Liver (tissue), 3 donors: ENCODE data around the gene TM9SF2.

ENCODE experiments used
- CTCF ChIP-seq: fragments of 150-350 bp; IDR thresholded peaks from 2 replicates; pipeline ENCODE4 v1.5.1; 2017; ENCODE audit warnings: improper control_type of control experiment, low read depth, low read length; ENCODE audit not compliant: missing input control
- EGR1 ChIP-seq, 2 donors: IDR thresholded peaks; 2 replicates each; pipeline ENCODE4 v1.6.1; 2016 to 2018; ENCODE audit warnings: antibody characterized with exemption in 2 of 2, low read depth in 2 of 2
- GABPA ChIP-seq, 2 donors: IDR thresholded peaks in 1 of 2; conservative IDR thresholded peaks in 1 of 2; 2 replicates each; pipeline ENCODE4 v1.6.1; 2016; ENCODE audit warnings: antibody characterized with exemption in 2 of 2, mild to moderate bottlenecking in 1 of 2, moderate library complexity in 1 of 2
- HNF4A ChIP-seq, 2 donors: conservative IDR thresholded peaks; 2 replicates each; pipeline ENCODE4 v1.6.1; 2016; ENCODE audit warnings: antibody characterized with exemption in 2 of 2, mild to moderate bottlenecking in 2 of 2
- JUND ChIP-seq, 2 donors: IDR thresholded peaks; 2 replicates each; pipeline ENCODE4 v1.6.1; 2016; ENCODE audit warnings: antibody characterized with exemption in 2 of 2
- RAD21 ChIP-seq, 2 donors: IDR thresholded peaks; 2 replicates each; pipeline ENCODE4 v1.6.1; 2016; ENCODE audit warnings: antibody characterized with exemption in 2 of 2, mild to moderate bottlenecking in 2 of 2
- REST ChIP-seq: IDR thresholded peaks from 2 replicates; pipeline ENCODE4 v1.6.1; 2016; ENCODE audit warnings: antibody characterized with exemption, mild to moderate bottlenecking
- SP1 ChIP-seq: IDR thresholded peaks from 2 replicates; pipeline ENCODE4 v1.6.1; 2018; ENCODE audit warnings: antibody characterized with exemption, mild to moderate bottlenecking
- TAF1 ChIP-seq: conservative IDR thresholded peaks from 2 replicates; pipeline ENCODE4 v1.6.1; 2016; ENCODE audit warnings: antibody characterized with exemption, mild to moderate bottlenecking
- YY1 ChIP-seq: IDR thresholded peaks from 2 replicates; pipeline ENCODE4 v1.6.1; 2016; ENCODE audit warnings: antibody characterized with exemption, mild to moderate bottlenecking
- ZBTB33 ChIP-seq: IDR thresholded peaks from 2 replicates; pipeline ENCODE4 v1.6.1; 2016; ENCODE audit warnings: antibody characterized with exemption
- donor health status: healthy.
- donor health status: healthy.

- TF ChIP-seq GABPA (IDR thresholded peaks at IDR 0.05 in 1 of 2, conservative IDR thresholded peaks at IDR 0.05 in 1 of 2), result no peak
- no peak for TF ChIP-seq CTCF
- no peak for TF ChIP-seq REST
- no peak for TF ChIP-seq HNF4A (conservative IDR thresholded peaks at IDR 0.05)
- TF ChIP-seq JUND (IDR thresholded peaks at IDR 0.05), result no peak
- TF ChIP-seq TAF1, result no peak
- TF ChIP-seq ZBTB33, result no peak
- TF ChIP-seq YY1, result no peak
- no peak for TF ChIP-seq EGR1 (IDR thresholded peaks at IDR 0.05; ENCODE audit: low read depth in 2 of 2)
- TF ChIP-seq RAD21 (IDR thresholded peaks at IDR 0.05), result no peak
- no peak for TF ChIP-seq SP1
Measured at GRCh38 chr13:99525967-99526366, 24.7 kb downstream of the TM9SF2 start.
